B cell (primary cell): ENCODE results near the gene GEMIN5. TPM values are rescaled to one million over a fixed set of nuclear protein-coding genes. Genes with fewer than 3 reads are reported as not detected.

Experiments used
- ATAC-seq: fragments of 200-7000 bp; cut with Tn5 transposase; one replicate; pipeline ENCODE4 v1.10.0; 2021; ENCODE audit warnings: low read depth, mild to moderate bottlenecking, moderate number of reproducible peaks, moderate library complexity
- CTCF ChIA-PET: fragments of 350-600 bp; sonication (Branson Sonifier 250); formaldehyde crosslinking; loops from one replicate; lab custom pipeline; 2021; ENCODE audit warnings: antibody characterized with exemption, inconsistent platforms; lab: Charles Lee
- POLR2A ChIA-PET: fragments of 350-600 bp; sonication (Branson Sonifier 250); formaldehyde crosslinking; loops from one replicate; lab custom pipeline; 2021; ENCODE audit warnings: antibody characterized with exemption; lab: Charles Lee
- DNase-seq: peaks from one replicate; pipeline ENCODE4 v3.0.0; 2013
- H2AFZ ChIP-seq: 2 replicates; pipeline ENCODE4 v1.6.1; 2012; ENCODE audit warnings: mild to moderate bottlenecking, low read depth, low read length; ENCODE audit not compliant: insufficient read depth, poor library complexity, severe bottlenecking
- H3K27ac ChIP-seq, 2 donors: 1 replicate in 1 of 2; 2 replicates in 1 of 2; pipeline ENCODE4 v1.5.1; 2012 to 2013; ENCODE audit warnings: low read length in 2 of 2, mild to moderate bottlenecking in 2 of 2, moderate library complexity in 1 of 2
- H3K27me3 ChIP-seq, 4 experiments: fragments of 200-600 bp in 1 of 4; sonication (generic) in 1 of 4; replicated peaks in 1 of 4; 1 replicate in 2 of 4; 2 replicates in 2 of 4; pipeline versions ENCODE4 v1.6.1 to v1.7.0; 2013 to 2016; ENCODE audit warnings: low read length in 3 of 4, mild to moderate bottlenecking in 2 of 4, mixed read lengths in 1 of 4, moderate library complexity in 1 of 4; ENCODE audit not compliant: insufficient read depth in 4 of 4, control insufficient read depth in 3 of 4; ENCODE audit errors: control extremely low read depth in 1 of 4
- H3K36me3 ChIP-seq, 2 experiments: replicated peaks in 1 of 2; 1 replicate in 1 of 2; 2 replicates in 1 of 2; pipeline versions ENCODE4 v1.6.1 to v1.7.1; 2013; ENCODE audit warnings: low read length in 1 of 2; ENCODE audit not compliant: insufficient read depth in 2 of 2, control insufficient read depth in 1 of 2; ENCODE audit errors: control extremely low read depth in 1 of 2, extremely low read depth in 1 of 2
- H3K4me1 ChIP-seq, 2 donors: fragments of 200-600 bp in 1 of 2; sonication (generic) in 1 of 2; 1 replicate in 1 of 2; 2 replicates in 1 of 2; pipeline versions ENCODE4 v1.5.1 to v1.6.1; 2013 to 2017; ENCODE audit warnings: low read length in 2 of 2; ENCODE audit not compliant: control insufficient read depth in 2 of 2, insufficient read depth in 2 of 2
- H3K4me2 ChIP-seq: replicated peaks from 2 replicates; pipeline ENCODE3; 2012; ENCODE audit warnings: mild to moderate bottlenecking, low read depth, low read length; ENCODE audit not compliant: poor library complexity, severe bottlenecking
- H3K4me3 ChIP-seq, 5 experiments: fragments of 200-600 bp in 1 of 5; sonication (generic) in 1 of 5; 1 replicate in 3 of 5; 2 replicates in 2 of 5; pipeline versions ENCODE4 v1.5.1 to v1.7.0; 2011 to 2016; ENCODE audit warnings: low read length in 4 of 5, mild to moderate bottlenecking in 4 of 5, low read depth in 2 of 5, control low read depth in 1 of 5, moderate library complexity in 1 of 5; ENCODE audit not compliant: insufficient read depth in 1 of 5; ENCODE audit errors: control extremely low read depth in 1 of 5, extremely low read depth in 1 of 5
- H3K79me2 ChIP-seq: fragments of 200-600 bp; sonication (generic); one replicate; pipeline ENCODE4 v1.6.0; 2016; ENCODE audit warnings: low read length; ENCODE audit not compliant: control insufficient read depth, insufficient read depth
- H3K9ac ChIP-seq: fragments of 200-600 bp; sonication (generic); 2 replicates; pipeline ENCODE4 v1.6.1; 2017; ENCODE audit warnings: mild to moderate bottlenecking, low read length, moderate library complexity
- H3K9me3 ChIP-seq, 3 donors: one replicate each; pipeline versions ENCODE4 v1.6.1 to v1.7.1; 2013; ENCODE audit warnings: low read length in 2 of 3; ENCODE audit not compliant: control insufficient read depth in 2 of 3, insufficient read depth in 1 of 3; ENCODE audit errors: control extremely low read depth in 1 of 3
- H4K20me1 ChIP-seq: 2 replicates; pipeline ENCODE4 v1.6.0; 2012; ENCODE audit warnings: mild to moderate bottlenecking, low read length; ENCODE audit not compliant: insufficient read depth, control insufficient read depth, poor library complexity, severe bottlenecking
- H3K27ac Mint-ChIP-seq: one replicate; pipeline ENCODE4 v1.8.0; 2021; ENCODE audit warnings: mixed read lengths
- H3K27me3 Mint-ChIP-seq: one replicate; pipeline ENCODE4 v1.8.0; 2021; ENCODE audit warnings: mixed read lengths
- H3K4me1 Mint-ChIP-seq: one replicate; pipeline ENCODE4 v1.8.0; 2021; ENCODE audit warnings: mixed read lengths
- H3K4me3 Mint-ChIP-seq: one replicate; pipeline ENCODE4 v1.8.0; 2021; ENCODE audit warnings: mixed read lengths
- H3K9me3 Mint-ChIP-seq: one replicate; pipeline ENCODE4 v1.8.0; 2022; ENCODE audit warnings: mixed read lengths; ENCODE audit not compliant: insufficient read depth
- CTCF ChIP-seq: fragments of 200-600 bp; IDR thresholded peaks from one replicate; pipeline ENCODE4 v1.8.0; 2022; ENCODE audit warnings: antibody characterized with exemption, mild to moderate bottlenecking
- EZH2 ChIP-seq: IDR thresholded peaks from 2 replicates; pipeline ENCODE4 v1.6.1; 2012; ENCODE audit warnings: borderline replicate concordance, low read depth, mild to moderate bottlenecking, moderate library complexity, low read length; ENCODE audit not compliant: insufficient read depth, poor library complexity, severe bottlenecking
- WGBS: methylation state at CpG from one replicate; pipeline ENCODE4 v1.1.5; 2013; ENCODE audit warnings: missing lambda C conversion rate; ENCODE audit not compliant: insufficient coverage; 5-methylcytosine and 5-hydroxymethylcytosine counted together
- intact Hi-C: fragments of 100-400 bp; cut with micrococcal nuclease; formaldehyde crosslinking; loops from one replicate; pipeline ENCODE4 v1.10.0; 2022
- polyA plus RNA-seq: library from polyadenylated mRNA; depleted of rRNA; stranded (reverse); fragments of >200 nt; gene quantifications from 2 replicates; pipeline ENCODE4 v1.2.3, GENCODE V29; 2012
- total RNA-seq, 2 donors: library from RNA; stranded (reverse); fragments of 120-200 nt in 1 of 2; gene quantifications; 1 replicate in 1 of 2; 2 replicates in 1 of 2; pipeline versions ENCODE4 v1.2.3 to v1.2.4, GENCODE V29; 2013 to 2022

GEMIN5 gene
- total and polyA plus RNA-seq, 2 donors (not counting 1 experiment from before 2014, with no cell fraction given) = 3.6 to 15.5 TPM

- Histone ChIP-seq H3K79me2 (peaks cover 37% of the 10 kb centered on the region), H3K27me3 (no peaks in the 10 kb centered on the region), H3K27ac (no peak overlapping the region), H3K4me3 (no peak overlapping the region), H3K4me1 (no peaks in the 10 kb centered on the region), H2AFZ (no peak overlapping the region), H3K4me2 (no peak overlapping the region), H3K9me3 (no peaks in the 10 kb centered on the region), H4K20me1 (peaks cover 28% of the 10 kb centered on the region), H3K36me3 (peaks cover 18 to 80% of the 10 kb centered on the region in 2 experiments), H3K9ac (no peak overlapping the region)
- TF ChIP-seq EZH2 (no peak), CTCF (no peak)
- DNase-seq (no peak), ATAC-seq (no peak)
- 95% methylated on average over 2 of the region's 4 CpGs for WGBS
- intact Hi-C loops = no loop called here
- no peak overlapping the region for H3K4me3 Mint-ChIP-seq
- no peaks in the 10 kb centered on the region for H3K9me3 Mint-ChIP-seq
- ChIA-PET CTCF (interaction anchor here (0.8 kb wide), 1 partner anchor 66 kb away, joined by 3 read pairs; the partner anchor contains the start of gene GEMIN5), POLR2A (no interaction called here)
- H3K27ac Mint-ChIP-seq = no peak overlapping the region
- no peaks in the 10 kb centered on the region for H3K4me1 Mint-ChIP-seq
- H3K27me3 Mint-ChIP-seq = no peaks in the 10 kb centered on the region
Observed at GRCh38 chr5:154871734-154872133, 66.3 kb downstream of the GEMIN5 start.

- H3K36me3 ChIP-seq = peaks cover 19 to 77% of the 10 kb centered on the region in 2 experiments
- H4K20me1 ChIP-seq = peaks cover 56% of the 10 kb centered on the region
- peaks cover 67% of the 10 kb centered on the region for H3K79me2 ChIP-seq
- no peaks in the 10 kb centered on the region for H3K9me3 ChIP-seq
- CTCF ChIA-PET = interaction anchor here (1.2 kb wide), 1 partner anchor 221 kb away, joined by 3 read pairs; no protein-coding TSS in a partner anchor
- H3K4me1 Mint-ChIP-seq = peaks cover 13% of the 10 kb centered on the region
- H3K4me3 Mint-ChIP-seq = no peak overlapping the region
- no peak overlapping the region for H3K4me2 ChIP-seq
- H3K9ac ChIP-seq = no peak overlapping the region
- intact Hi-C loops = no loop called here
- DNase-seq (no peak), ATAC-seq (no peak)
- H3K27me3 Mint-ChIP-seq = no peaks in the 10 kb centered on the region
- no peak overlapping the region for H2AFZ ChIP-seq
- 100% methylated on average over 3 of the region's 5 CpGs for WGBS
- peaks cover 3 to 7% of the 10 kb centered on the region in 2 donors for H3K4me1 ChIP-seq
- H3K4me3 ChIP-seq = no peak overlapping the region
- no peaks in the 10 kb centered on the region for H3K9me3 Mint-ChIP-seq
- H3K27me3 ChIP-seq = no peaks in the 10 kb centered on the region
- H3K27ac ChIP-seq = no peak overlapping the region
- H3K27ac Mint-ChIP-seq = no peak overlapping the region
- POLR2A ChIA-PET = no interaction called here
- TF ChIP-seq CTCF = no peak
- TF ChIP-seq EZH2 = no peak
Observed at GRCh38 chr5:154868702-154869101, 69.3 kb downstream of the GEMIN5 start.
